Neutrophil (primary cell): ENCODE results near the gene PACSIN3.

ENCODE experiments used
- H3K27ac ChIP-seq: fragments of 200-600 bp; sonication (generic); 2 replicates; pipeline ENCODE4 v1.5.1; 2016; ENCODE audit warnings: mild to moderate bottlenecking, moderate library complexity
- H3K27me3 ChIP-seq: fragments of 200-600 bp; sonication (generic); 2 replicates; pipeline ENCODE4 v1.6.0; 2016; ENCODE audit warnings: mild to moderate bottlenecking
- H3K36me3 ChIP-seq: fragments of 200-600 bp; sonication (generic); 2 replicates; pipeline ENCODE4 v1.5.1; 2017
- H3K4me1 ChIP-seq, 2 experiments: fragments of 200-600 bp in 1 of 2; sonication (generic) in 1 of 2; 1 replicate in 1 of 2; 2 replicates in 1 of 2; pipeline versions ENCODE4 v1.5.1 to v1.6.1; 2013 to 2016; ENCODE audit warnings: low read depth in 1 of 2, low read length in 1 of 2, mild to moderate bottlenecking in 1 of 2, moderate library complexity in 1 of 2; ENCODE audit not compliant: control insufficient read depth in 1 of 2, insufficient read depth in 1 of 2
- H3K4me3 ChIP-seq, 2 experiments: fragments of 200-600 bp in 1 of 2; sonication (generic) in 1 of 2; 1 replicate in 1 of 2; 2 replicates in 1 of 2; pipeline ENCODE4 v1.5.1; 2013 to 2016; ENCODE audit warnings: low read depth in 1 of 2, low read length in 1 of 2, mild to moderate bottlenecking in 1 of 2, moderate library complexity in 1 of 2
- H3K9me3 ChIP-seq: fragments of 200-600 bp; sonication (generic); 2 replicates; pipeline ENCODE4 v1.5.1; 2016
- TF ChIP-seq, protein P1 (sequence below): fragments of 200-600 bp; sonication (generic); IDR thresholded peaks from 2 replicates; pipeline ENCODE4 v1.5.1; 2016; ENCODE audit warnings: antibody characterized with exemption

Gene PACSIN3

DNA sequence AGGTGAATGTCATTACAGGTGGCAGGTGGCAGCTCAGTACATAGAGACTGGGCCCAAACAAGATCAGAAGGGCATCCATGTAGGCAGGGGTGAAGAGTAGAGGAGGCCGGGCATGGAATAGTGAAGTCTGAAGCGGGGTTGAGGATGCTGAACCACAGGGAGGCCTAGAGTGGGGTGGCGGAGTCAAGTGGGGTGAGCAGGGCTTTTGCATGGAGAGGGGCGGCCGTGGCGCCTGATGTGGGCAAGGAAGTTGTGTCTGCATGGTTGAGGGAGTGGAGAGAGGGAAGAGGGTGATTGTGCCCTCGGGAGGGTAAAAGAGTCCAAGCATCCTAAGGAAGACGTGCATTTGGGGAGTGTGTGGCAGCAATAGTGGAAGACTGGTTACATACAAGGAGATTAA lies 42.9 kb upstream of the PACSIN3 start:
- Histone ChIP-seq H3K4me3 (no peak overlapping the region), H3K27me3 (no peaks in the 10 kb centered on the region), H3K36me3 (peaks cover 7% of the 10 kb centered on the region), H3K4me1 (no peaks in the 10 kb centered on the region), H3K27ac (no peak overlapping the region), H3K9me3 (no peaks in the 10 kb centered on the region)
- TF ChIP-seq, protein P1, sequence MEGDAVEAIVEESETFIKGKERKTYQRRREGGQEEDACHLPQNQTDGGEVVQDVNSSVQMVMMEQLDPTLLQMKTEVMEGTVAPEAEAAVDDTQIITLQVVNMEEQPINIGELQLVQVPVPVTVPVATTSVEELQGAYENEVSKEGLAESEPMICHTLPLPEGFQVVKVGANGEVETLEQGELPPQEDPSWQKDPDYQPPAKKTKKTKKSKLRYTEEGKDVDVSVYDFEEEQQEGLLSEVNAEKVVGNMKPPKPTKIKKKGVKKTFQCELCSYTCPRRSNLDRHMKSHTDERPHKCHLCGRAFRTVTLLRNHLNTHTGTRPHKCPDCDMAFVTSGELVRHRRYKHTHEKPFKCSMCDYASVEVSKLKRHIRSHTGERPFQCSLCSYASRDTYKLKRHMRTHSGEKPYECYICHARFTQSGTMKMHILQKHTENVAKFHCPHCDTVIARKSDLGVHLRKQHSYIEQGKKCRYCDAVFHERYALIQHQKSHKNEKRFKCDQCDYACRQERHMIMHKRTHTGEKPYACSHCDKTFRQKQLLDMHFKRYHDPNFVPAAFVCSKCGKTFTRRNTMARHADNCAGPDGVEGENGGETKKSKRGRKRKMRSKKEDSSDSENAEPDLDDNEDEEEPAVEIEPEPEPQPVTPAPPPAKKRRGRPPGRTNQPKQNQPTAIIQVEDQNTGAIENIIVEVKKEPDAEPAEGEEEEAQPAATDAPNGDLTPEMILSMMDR: no peak

DNA sequence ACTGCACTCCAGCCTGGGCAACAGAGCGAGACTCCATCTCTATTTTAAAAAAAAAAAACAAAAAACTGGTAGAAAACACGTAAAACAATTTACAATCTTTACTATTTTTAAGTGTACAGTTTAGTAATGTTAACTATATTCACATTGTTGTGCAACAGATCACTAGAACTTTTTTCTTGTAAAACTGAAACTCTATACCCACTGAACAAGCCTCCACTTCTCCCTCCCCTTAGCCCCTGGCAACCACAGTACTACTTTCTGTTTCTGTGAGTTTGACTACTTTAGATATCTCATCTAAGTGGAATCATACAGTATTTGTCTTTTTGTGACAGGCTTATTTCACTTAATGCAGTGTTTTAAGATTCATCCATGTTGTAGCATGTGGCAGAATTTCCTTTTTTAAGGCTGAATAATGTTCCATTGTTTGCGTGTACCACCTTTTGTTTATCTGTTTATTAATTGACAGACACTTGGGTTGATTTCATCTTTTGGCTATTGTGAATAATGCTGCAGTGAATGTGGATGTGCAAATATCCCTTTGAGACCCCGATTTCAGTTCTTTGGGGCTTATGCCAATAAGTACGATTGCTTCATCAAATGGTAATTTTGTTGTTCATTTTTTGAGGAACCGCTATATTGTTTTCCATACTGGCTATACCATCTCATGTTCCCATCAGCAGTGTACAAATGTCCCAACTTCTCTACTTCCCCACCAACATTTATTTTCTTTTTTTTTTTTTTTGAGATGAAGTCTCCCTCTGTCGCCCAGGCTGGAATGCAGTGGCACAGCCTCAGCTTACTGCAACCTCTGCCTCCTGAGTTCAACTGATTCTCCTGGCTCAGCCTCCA lies 39.5 kb upstream of the PACSIN3 start:
- Histone ChIP-seq H3K4me1 (no peaks in the 10 kb centered on the region), H3K27ac (no peak overlapping the region), H3K4me3 (no peak overlapping the region), H3K9me3 (no peaks in the 10 kb centered on the region), H3K36me3 (peaks cover 17% of the 10 kb centered on the region), H3K27me3 (no peaks in the 10 kb centered on the region)
- TF ChIP-seq, protein P1: no peak

- TF ChIP-seq, protein P1: no peak
- Histone ChIP-seq H3K27me3 (no peaks in the 10 kb centered on the region), H3K4me3 (no peak overlapping the region), H3K36me3 (peaks cover 18% of the 10 kb centered on the region), H3K4me1 (no peaks in the 10 kb centered on the region), H3K27ac (no peak overlapping the region), H3K9me3 (no peaks in the 10 kb centered on the region)
Measured at GRCh38 chr11:47222696-47223095, 36.5 kb upstream of the PACSIN3 start.

GRCh38 chr11:47220401-47220821 lies 34.2 kb upstream of the PACSIN3 start:
- TF ChIP-seq, protein P1: no peak
- Histone ChIP-seq H3K27ac (no peak overlapping the region), H3K4me1 (peaks cover 10% of the 10 kb centered on the region in 2 experiments), H3K9me3 (no peaks in the 10 kb centered on the region), H3K27me3 (no peaks in the 10 kb centered on the region), H3K36me3 (peaks cover 18% of the 10 kb centered on the region), H3K4me3 (no peak overlapping the region)

DNA sequence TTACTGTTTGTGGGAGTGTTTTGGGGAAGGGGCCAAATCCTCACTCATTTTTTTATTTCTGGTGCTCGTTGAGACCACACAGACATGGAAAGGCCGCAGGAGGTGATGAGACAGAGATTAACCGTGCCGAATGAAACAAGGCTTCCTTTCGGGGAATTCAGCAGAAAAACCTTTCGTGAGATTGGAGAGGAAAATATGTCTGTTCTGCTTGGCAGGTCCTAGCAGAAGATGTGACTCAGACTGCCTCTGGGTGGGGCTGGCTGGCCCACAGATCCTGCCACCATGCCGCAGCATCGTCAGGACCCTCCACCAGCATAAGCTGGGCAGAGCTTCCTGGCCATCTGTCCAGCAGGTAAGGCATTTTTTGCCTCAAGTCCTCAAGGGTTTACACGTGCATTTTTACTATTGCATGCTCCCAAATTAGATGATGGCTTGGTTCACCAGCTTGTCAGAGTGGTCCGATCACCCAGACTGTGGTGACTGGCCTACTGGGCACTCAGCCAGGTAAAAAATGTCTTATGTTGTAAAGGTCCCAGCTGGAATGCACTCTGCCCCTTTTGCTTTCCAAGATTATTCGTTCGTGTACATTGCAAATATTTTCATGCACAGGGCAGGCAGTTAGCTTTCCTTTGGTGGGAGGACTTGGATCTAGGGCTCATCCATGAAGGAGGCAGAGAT lies 30.0 kb upstream of the PACSIN3 start:
- Histone ChIP-seq H3K4me3 (peak overlapping the region; percentile 73 to 93), H3K27ac (no peak overlapping the region), H3K27me3 (no peaks in the 10 kb centered on the region), H3K36me3 (peaks cover 6% of the 10 kb centered on the region), H3K9me3 (no peaks in the 10 kb centered on the region), H3K4me1 (peaks cover 20 to 23% of the 10 kb centered on the region in 2 experiments)
- TF ChIP-seq, protein P1: no peak
